ENCODE results near the gene PYGM.

PYGM gene

DNA sequence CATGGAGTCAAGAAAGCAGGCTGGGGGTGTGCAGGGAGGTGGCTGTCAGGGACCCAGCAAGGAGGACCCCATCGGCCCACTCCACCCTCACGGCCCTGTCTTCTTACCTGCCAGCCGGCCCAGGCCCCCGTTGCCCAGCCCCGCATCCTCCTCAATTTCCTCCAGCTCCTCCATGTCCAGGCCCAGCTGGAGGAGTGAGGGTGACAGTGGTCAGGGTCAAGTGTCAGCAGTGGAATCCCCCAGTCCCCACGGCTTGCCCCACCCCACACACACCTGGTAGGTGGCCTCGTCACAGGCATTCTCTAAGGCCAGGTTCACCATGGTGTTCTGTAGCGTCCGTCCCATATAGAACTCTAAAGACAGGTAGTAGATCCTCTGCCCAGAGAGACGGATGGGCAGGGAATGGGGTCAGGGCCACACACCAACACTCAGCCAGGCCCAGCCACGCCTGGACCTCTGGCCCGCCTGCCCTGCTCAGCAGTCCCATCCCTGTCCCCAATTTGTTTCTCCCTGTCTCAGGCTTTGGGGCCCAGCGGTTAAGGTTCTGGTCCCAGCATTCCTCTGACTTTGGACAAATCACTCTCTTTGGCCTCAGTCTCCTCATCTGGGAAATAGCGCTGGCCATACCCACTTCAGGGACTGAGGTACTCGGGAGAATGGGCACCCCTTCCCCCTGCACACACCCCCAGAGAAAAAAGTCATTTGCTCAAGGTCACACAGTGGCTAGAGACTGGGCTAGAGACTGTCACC, 1.3 kb downstream of the PYGM start:
- no peak for DNase-seq
- in situ Hi-C loops (cut with MboI; ENCODE audit: low pct_unique_long_range_greater_than_20kb, low sequenced_read_pairs) = no loop called here

GRCh38 chr11:64757549-64758329, 2.0 kb downstream of the PYGM start:
- in situ Hi-C loops (cut with MboI; ENCODE audit: low pct_unique_long_range_greater_than_20kb, low sequenced_read_pairs) = no loop called here
- DNase-seq = no peak

GRCh38 chr11:64755681-64756361, 4.0 kb downstream of the PYGM start:
- DNase-seq = no peak
- in situ Hi-C loops (cut with MboI; ENCODE audit: low pct_unique_long_range_greater_than_20kb, low sequenced_read_pairs) = no loop called here

DNA sequence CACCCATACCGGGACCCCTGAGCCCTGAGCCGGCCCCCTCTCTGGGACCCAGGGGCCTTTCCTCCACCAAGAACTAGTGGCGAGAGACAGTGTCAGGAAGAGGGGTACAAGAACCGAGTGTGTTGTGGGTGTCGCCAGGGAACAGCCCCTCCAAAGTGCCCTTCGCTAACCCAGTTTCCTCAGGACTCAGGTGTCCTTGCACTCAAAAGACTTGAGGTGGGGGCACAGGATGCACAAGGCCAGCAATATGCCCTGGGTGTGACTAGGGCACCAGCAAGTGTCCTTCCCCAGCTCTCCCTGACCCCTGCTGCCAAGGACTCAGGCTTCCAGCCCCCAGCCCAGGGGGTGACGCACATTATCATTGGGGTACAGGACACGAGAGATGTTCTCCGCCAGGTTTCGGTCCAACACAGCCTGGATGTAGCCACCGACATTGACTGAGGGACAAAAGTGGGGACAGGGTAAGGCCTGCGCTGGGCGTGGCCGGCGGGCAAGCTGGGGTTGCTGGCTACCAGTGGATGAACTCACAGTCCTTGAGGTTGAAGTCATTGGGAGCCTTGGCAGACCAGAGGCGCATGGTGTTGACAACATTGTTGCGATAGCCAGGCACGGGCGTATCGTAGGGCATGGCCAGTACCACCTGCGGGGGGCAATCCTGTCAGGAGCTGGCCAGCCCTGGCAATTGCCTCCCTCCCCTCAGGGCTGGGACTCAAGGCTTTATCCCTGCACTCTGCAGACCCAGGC, 4.7 kb downstream of the PYGM start:
- in situ Hi-C loops (cut with MboI; ENCODE audit: low pct_unique_long_range_greater_than_20kb, low sequenced_read_pairs) = no loop called here

GRCh38 chr11:64754124-64754918, 5.5 kb downstream of the PYGM start:
- DNase-seq = no peak
- in situ Hi-C loops (cut with MboI; ENCODE audit: low pct_unique_long_range_greater_than_20kb, low sequenced_read_pairs) = no loop called here

More for the DNA sequence above, 4.7 kb downstream of the PYGM start:
- DNase-seq = no peak

GRCh38 chr11:64753380-64754123, 6.2 kb downstream of the PYGM start:
- in situ Hi-C loops (cut with MboI; ENCODE audit: low pct_unique_long_range_greater_than_20kb, low sequenced_read_pairs) = no loop called here
- DNase-seq = no peak

GRCh38 chr11:64753019-64753379, 6.8 kb downstream of the PYGM start:
- in situ Hi-C loops (cut with MboI; ENCODE audit: low pct_unique_long_range_greater_than_20kb, low sequenced_read_pairs) = no loop called here
- DNase-seq = no peak

DNA sequence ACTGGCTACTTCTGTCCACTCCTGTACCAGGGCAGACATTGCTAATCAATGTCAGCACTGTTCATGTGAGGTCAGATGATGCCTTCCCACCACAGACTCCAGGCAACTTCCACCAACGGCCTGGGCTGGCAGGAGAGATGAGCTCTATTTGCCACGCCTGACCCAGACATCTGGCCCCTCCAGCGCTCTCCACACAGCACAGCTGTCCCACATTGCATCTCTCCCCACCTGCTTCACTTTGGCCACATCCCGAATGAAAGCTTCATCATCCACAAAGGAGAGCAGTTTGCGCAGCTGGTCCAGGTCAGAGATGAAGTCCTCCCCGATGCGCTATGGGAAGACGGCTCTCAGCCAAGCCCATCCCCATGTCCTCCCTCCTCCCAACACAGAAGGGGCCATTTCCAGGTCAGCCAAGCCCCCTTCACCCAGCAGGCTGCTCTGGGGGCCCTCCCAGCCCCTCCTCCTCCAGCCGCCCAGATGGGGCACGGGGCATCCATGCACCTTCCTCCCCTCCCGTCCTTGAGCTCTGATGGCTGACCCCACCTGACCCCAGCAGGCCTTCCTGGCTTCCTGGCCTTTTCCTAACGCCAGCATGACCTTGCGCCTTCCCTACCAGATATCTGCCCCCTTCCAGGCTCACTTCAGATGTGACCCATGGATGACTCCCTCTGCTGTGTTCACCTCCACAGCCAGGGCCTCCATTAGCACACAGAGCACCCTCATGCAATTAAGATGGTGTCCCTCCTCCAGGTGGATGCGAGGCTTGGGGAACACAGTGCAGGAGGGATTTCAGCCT, 7.4 kb downstream of the PYGM start:
- in situ Hi-C loops (cut with MboI; ENCODE audit: low pct_unique_long_range_greater_than_20kb, low sequenced_read_pairs) = no loop called here
- no peak for DNase-seq

- no peak for DNase-seq
- in situ Hi-C loops (cut with MboI; ENCODE audit: low pct_unique_long_range_greater_than_20kb, low sequenced_read_pairs) = no loop called here
Measured at GRCh38 chr11:64751580-64751979, 8.2 kb downstream of the PYGM start.

GRCh38 chr11:64751136-64751535, 8.6 kb downstream of the PYGM start:
- no peak for DNase-seq
- in situ Hi-C loops (cut with MboI; ENCODE audit: low pct_unique_long_range_greater_than_20kb, low sequenced_read_pairs) = no loop called here

DNA sequence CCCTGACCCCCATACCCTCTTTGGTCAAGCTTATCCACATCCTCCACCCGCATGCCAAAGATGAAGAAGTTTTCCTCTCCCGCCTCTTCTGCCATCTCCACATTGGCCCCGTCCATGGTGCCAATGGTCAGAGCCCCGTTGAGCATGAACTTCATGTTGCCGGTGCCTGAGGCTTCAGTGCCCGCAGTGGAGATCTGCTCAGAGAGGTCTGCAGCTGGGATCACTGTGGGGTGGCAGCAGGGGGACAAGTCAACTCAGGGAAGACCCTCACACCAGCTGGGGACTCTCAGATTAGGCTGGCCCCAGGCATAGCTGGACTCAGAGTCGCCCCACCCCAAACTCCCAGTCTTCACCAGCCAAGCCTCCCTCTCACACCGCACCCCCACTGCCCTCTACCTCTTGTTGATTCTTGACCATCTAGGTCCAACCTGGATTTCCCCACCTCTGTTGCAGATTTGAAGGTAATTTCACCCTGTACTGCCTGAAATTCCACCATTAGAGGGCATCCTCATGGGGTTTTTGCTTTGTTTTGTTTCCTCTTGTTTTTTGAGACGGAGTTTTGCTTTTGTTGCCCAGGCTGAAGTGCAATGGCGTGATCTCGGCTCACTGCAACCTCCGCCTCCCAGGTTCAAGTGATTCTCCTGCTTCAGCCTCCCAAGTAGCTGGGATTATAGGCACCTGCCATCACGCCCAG, 9.3 kb downstream of the PYGM start:
- in situ Hi-C loops (cut with MboI; ENCODE audit: low pct_unique_long_range_greater_than_20kb, low sequenced_read_pairs) = no loop called here
- DNase-seq = no peak

DNA sequence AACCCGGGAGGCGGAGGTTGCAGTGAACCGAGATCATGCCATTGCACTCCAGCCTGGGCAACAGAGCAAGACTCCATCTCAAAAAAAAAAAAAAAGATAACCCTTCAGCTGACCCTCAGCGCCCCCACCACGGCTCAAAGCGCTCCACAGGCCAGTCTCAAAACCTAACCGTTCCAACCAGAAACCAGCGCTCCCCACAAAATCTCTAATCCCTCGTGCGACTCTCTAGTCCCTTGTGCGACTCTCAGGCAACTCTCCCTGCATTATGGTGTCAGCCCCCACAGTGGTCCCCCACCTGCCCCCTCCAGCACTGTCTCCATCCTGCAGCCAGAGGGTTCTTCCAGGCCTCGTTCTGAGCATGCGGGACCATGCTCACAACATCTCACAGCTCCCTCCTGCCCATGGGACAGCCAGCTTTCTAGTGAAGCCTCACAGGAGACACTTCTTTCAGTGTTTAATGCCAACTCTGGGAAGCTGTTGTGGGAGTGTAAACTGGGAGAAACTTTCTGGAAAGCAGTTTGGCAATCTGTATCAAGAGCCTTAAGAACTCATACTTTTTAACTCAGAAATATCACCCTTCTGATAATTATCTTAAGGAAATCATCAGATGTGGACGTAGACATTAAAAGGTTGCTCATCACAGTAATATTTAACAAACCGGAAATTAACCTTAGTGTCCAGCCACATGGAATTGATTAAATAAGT, 11.7 kb downstream of the PYGM start:
- DNase-seq = no peak
- in situ Hi-C loops (cut with MboI; ENCODE audit: low pct_unique_long_range_greater_than_20kb, low sequenced_read_pairs) = no loop called here

DNA sequence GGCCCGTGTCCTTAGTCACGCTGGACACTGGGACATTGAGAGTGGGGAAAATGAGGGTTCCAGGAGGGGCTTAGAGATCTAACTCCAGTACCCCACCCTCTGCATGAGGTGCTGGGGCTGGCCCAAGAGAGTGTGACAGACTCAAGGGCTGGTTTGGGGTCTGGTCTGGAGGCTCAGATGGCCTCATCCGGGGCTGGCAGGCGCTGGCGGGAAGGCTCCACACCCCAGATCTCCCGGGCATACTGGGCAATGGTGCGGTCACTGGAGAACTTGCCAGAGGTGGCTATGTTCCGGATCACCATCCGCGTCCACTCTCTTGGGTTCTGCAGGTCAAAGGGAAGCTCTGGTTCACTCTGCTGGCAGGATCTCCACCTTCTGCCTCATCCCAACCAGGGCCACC, 13.3 kb downstream of the PYGM start:
- no peak for DNase-seq
- in situ Hi-C loops (cut with MboI; ENCODE audit: low pct_unique_long_range_greater_than_20kb, low sequenced_read_pairs) = no loop called here

GRCh38 chr11:64745521-64746328, 14.0 kb downstream of the PYGM start:
- peak; percentile 83 for DNase-seq
- in situ Hi-C loops (cut with MboI; ENCODE audit: low pct_unique_long_range_greater_than_20kb, low sequenced_read_pairs) = no loop called here

- in situ Hi-C loops (cut with MboI; ENCODE audit: low pct_unique_long_range_greater_than_20kb, low sequenced_read_pairs) = no loop called here
- DNase-seq = peak; percentile 90
Measured at GRCh38 chr11:64745189-64745520, 14.6 kb downstream of the PYGM start.

Data from KBM-7 (cell line).